ENCODE measurements around the gene MFSD11.
"Not testable (repeated sequence)": the region's sequence is repeated elsewhere in the genome, so short reads cannot be mapped to it uniquely, and the experiment has no call there.

The MFSD11 gene

DNA sequence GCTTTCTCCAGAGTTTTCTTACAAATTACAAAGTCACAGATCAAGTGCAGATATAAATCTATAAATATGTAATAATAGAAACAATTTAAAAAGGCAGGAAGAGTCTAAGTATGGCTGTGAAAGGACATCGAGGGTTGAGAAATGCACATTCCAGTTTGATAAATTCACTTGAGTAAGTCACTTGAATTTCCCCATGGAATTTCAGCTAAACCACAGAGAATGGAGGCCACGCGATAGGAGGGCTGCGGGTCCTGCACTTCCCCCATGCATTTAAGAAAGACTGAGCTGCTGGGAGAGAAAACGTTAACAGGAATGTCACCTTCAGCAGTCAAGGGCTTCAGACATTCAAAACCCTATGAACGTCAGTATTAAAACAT, 21.1 kb upstream of the MFSD11 start:
- TF ChIP-seq, protein P1, sequence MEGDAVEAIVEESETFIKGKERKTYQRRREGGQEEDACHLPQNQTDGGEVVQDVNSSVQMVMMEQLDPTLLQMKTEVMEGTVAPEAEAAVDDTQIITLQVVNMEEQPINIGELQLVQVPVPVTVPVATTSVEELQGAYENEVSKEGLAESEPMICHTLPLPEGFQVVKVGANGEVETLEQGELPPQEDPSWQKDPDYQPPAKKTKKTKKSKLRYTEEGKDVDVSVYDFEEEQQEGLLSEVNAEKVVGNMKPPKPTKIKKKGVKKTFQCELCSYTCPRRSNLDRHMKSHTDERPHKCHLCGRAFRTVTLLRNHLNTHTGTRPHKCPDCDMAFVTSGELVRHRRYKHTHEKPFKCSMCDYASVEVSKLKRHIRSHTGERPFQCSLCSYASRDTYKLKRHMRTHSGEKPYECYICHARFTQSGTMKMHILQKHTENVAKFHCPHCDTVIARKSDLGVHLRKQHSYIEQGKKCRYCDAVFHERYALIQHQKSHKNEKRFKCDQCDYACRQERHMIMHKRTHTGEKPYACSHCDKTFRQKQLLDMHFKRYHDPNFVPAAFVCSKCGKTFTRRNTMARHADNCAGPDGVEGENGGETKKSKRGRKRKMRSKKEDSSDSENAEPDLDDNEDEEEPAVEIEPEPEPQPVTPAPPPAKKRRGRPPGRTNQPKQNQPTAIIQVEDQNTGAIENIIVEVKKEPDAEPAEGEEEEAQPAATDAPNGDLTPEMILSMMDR (IDR thresholded peaks at IDR 0.05; ENCODE audit: low read depth, low read length): no peak
- DNase-seq (ENCODE audit: extremely low read depth, low read depth): peak; percentile 73

DNA sequence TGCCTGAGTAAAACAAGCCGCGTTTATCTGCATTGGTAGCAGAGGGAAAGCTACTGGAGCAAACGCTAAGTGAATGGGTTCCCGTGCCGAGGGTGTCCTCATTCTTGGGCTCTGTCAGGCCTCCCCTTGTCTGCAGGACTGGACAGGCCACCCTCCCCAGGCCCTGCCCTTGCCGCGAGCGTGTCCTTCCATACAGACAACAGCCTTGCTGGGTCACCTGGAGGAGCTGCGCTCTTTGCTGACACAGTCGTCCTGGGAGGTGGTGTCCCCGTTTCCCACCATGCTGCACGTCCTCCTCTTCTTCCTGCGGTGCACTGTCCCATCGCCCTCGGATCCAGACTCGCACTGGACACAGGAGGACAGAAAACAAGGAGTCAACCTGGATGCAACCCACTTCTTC, 19.4 kb upstream of the MFSD11 start:
- no peak for DNase-seq (ENCODE audit: extremely low read depth, low read depth)
- TF ChIP-seq, protein P1 (IDR thresholded peaks at IDR 0.05; ENCODE audit: low read depth, low read length): no peak

DNA sequence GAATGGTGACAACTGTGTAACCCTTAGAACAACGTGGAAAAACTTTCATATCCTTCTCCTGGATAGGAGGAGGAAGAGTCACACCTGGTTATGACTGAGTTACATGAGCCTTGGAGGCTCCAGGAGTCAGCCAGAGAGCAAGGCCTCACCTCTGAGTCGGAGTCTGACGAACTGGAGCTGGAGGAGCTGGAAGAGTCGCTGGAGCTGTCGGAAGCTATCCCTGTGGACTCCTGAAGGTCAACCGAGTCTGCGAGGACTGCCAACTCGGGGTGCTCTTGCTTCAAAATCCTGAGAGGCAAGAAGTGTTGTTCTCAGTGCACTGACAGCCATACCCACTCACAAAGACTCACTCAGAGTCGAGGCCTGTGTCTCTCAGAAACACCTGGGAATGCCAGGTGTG, 17.7 kb upstream of the MFSD11 start:
- DNase-seq (ENCODE audit: extremely low read depth, low read depth): no peak
- TF ChIP-seq, protein P1 (IDR thresholded peaks at IDR 0.05; ENCODE audit: low read depth, low read length): no peak

DNA sequence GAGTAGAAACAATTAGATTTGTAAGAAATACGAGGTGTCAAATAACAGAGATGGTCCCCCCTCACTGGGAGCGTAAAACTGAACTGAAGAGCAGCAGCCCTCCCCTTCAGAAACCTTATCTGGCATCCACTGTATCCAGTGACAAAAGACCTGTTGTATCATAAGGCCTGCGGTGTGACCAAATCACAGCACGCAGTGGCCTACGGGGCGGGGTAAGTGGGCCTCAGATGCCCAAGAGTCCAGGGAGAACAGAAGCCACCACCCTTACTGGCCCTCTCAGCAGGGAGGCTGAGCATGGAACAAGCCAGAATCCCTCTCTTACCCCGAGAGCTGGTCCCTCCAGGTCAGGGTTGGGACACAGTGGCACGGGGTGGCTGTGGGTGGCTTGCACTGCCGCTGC, 17.0 kb upstream of the MFSD11 start:
- TF ChIP-seq, protein P1 (IDR thresholded peaks at IDR 0.05; ENCODE audit: low read depth, low read length): no peak
- DNase-seq (ENCODE audit: extremely low read depth, low read depth): no peak

DNA sequence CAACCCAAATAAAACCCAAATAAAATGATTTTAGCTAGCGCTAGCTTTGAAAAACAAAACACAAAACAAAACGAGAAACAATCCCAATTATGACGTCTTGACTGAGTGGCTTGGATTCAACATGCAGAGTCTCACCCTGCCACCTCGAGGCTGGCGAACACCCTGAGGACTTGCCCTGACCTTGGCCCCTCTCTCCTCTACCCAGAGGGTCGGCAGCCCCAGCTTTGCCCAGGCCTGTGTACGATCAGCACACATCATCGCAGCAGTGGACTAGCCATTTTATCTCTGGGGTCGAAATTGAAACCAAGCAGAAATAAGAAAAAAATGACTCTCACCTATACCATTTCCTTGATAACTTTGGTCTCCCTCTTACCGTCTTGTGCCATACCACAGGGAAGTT, 16.5 kb upstream of the MFSD11 start:
- no peak for DNase-seq (ENCODE audit: extremely low read depth, low read depth)
- TF ChIP-seq, protein P1 (IDR thresholded peaks at IDR 0.05; ENCODE audit: low read depth, low read length): no peak

DNA sequence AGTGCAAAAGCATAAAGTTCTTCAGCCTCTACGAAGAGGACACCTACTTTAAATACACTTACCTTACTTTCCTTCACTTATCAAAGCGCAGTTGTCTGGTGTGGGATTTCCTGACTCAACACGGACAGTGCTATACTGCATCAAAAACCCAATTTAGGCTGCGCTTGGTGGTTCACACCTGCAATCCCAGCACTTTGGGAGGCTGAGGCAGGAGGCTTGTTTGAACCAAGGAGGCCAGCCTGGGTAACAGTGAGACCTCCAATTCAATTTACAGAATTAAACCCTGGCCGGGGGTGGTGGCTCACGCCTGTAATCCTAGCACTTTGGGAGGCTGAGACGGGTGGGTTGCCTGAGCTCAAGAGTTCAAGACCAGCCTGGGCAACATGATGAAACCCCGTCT, 15.6 kb upstream of the MFSD11 start:
- DNase-seq (ENCODE audit: extremely low read depth, low read depth): no peak
- TF ChIP-seq, protein P1 (IDR thresholded peaks at IDR 0.05; ENCODE audit: low read depth, low read length): no peak

DNA sequence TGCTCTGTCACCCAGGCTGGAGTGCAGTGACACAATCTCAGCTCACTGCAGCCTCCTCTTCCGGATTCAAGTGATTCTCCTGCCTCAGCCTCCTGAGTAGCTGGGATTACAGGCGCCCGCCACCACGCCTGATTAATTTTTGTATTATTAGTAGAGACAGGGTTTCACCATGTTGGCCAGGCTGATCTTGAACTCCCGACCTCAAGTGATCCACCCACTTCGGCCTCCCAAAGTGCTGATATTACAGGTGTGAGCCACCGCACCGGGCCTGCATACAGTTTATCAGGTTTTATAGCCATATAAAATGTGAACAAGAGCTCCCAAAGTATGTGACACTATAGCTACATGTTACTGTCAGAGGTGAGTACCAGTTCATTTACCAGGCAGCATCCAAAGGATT, 14.9 kb upstream of the MFSD11 start:
- DNase-seq (ENCODE audit: extremely low read depth, low read depth): not testable (repeated sequence)

DNA sequence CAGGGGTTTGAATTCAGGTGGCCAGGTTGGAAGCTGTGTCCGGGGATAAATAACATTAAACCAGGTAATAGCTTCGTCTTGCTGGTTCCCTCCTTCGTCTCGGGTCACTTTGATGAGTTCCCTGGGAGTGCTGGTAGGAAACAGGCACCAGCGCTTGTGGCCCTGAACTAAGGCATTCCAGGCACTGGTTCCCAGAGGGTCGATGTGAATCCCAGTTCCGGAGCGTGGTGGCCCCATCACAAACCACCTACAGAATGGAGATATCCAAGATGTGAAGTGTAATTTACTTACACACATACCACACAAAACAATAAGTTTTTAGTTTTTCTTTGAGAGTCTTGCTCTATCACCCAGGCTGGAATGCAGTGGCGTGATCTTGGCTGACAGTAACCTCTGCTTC, 14.1 kb upstream of the MFSD11 start:
- no peak for DNase-seq (ENCODE audit: extremely low read depth, low read depth)

More for the DNA sequence above, 14.1 kb upstream of the MFSD11 start:
- TF ChIP-seq, protein P1 (IDR thresholded peaks at IDR 0.05; ENCODE audit: low read depth, low read length): no peak
